GM12878 (cell line): ENCODE measurements around the gene FAXC. TPM values are rescaled to one million over a fixed set of nuclear protein-coding genes. Genes with fewer than 3 reads are reported as not detected.

Experiments used
- ATAC-seq: fragments of 200-7000 bp; cut with Tn5 transposase; 3 replicates; pipeline ENCODE4 v1.9.1; 2020; ENCODE audit warnings: mild to moderate bottlenecking, moderate library complexity
- BruUV-seq: library from RNA; stranded (reverse); fragments of 400-500 nt; replicated peaks from 2 replicates; lab custom pipeline; 2021; lab: Mats Ljungman, UMichigan
- CTCF ChIA-PET: fragments of 300-600 bp; sonication (Branson Sonifier 250); formaldehyde crosslinking; extraction: SDS; loops from one replicate; lab custom pipeline; 2021; ENCODE audit warnings: inconsistent platforms; lab: Yijun Ruan, JAX
- POLR2A ChIA-PET: fragments of 350-600 bp; formaldehyde crosslinking; extraction: SDS; loops from one replicate; lab custom pipeline; 2021; ENCODE audit warnings: inconsistent platforms; lab: Charles Lee
- RAD21 ChIA-PET: fragments of 300-600 bp; sonication (Branson Sonifier 250); formaldehyde crosslinking; loops from one replicate; lab custom pipeline; 2023; ENCODE audit warnings: antibody characterized with exemption; ENCODE audit not compliant: unreplicated experiment; lab: Charles Lee
- SMC1A ChIA-PET: fragments of 300-600 bp; sonication (Branson Sonifier 250); formaldehyde crosslinking; loops from one replicate; lab custom pipeline; 2023; ENCODE audit not compliant: unreplicated experiment, uncharacterized antibody; lab: Charles Lee
- DNase-seq: peaks from one replicate; pipeline ENCODE4 v3.0.0-alpha.2; 2011; ENCODE audit warnings: low read depth, low spot score
- FAIRE-seq: peaks from 3 replicates; lab custom pipeline; 2011; peaks lifted over from hg19 to GRCh38; lab: Jason Lieb, UNC
- H2AFZ ChIP-seq: 2 replicates; pipeline ENCODE4 v1.6.0; 2011; ENCODE audit warnings: low read depth, low read length, control low read depth; ENCODE audit not compliant: control insufficient read depth
- H3K27ac ChIP-seq: 2 replicates; pipeline ENCODE4 v1.5.1; 2011; ENCODE audit warnings: control low read depth; ENCODE audit not compliant: control insufficient read depth, insufficient read depth
- H3K27me3 ChIP-seq, 2 experiments: replicated peaks in 1 of 2; 2 replicates each; pipeline versions ENCODE4 v1.6.0 to v1.6.1; 2011; ENCODE audit warnings: low read length in 1 of 2; ENCODE audit not compliant: control insufficient read depth in 2 of 2, insufficient read depth in 2 of 2
- H3K36me3 ChIP-seq, 2 experiments: 2 replicates each; pipeline ENCODE4 v1.5.1; 2011; ENCODE audit warnings: low read length in 1 of 2; ENCODE audit not compliant: control insufficient read depth in 2 of 2, insufficient read depth in 2 of 2
- H3K4me1 ChIP-seq: 2 replicates; pipeline ENCODE4 v1.6.1; 2011; ENCODE audit warnings: mild to moderate bottlenecking, low read length, moderate library complexity, mixed read lengths; ENCODE audit not compliant: control insufficient read depth, insufficient read depth
- H3K4me2 ChIP-seq: 2 replicates; pipeline ENCODE4 v1.6.0; 2011; ENCODE audit warnings: control low read depth; ENCODE audit not compliant: control insufficient read depth, insufficient read depth
- H3K4me3 ChIP-seq: fragments of 200-600 bp; sonication (generic); 2 replicates; pipeline ENCODE4 v1.5.1; 2016
- H3K79me2 ChIP-seq: 2 replicates; pipeline ENCODE4 v1.6.0; 2011; ENCODE audit warnings: low read length; ENCODE audit not compliant: control insufficient read depth, insufficient read depth
- H3K9ac ChIP-seq: 2 replicates; pipeline ENCODE4 v1.8.0; 2011; ENCODE audit warnings: low read length, control low read depth, mixed read lengths; ENCODE audit not compliant: control insufficient read depth, insufficient read depth
- H3K9me3 ChIP-seq: replicated peaks from 3 replicates; pipeline ENCODE4 v1.5.1; 2011; ENCODE audit warnings: mild to moderate bottlenecking, low read length; ENCODE audit not compliant: control insufficient read depth, insufficient read depth
- H4K20me1 ChIP-seq: 2 replicates; pipeline ENCODE4 v1.6.0; 2011; ENCODE audit not compliant: control insufficient read depth, insufficient read depth
- ASH2L ChIP-seq: fragments of 300-600, 200-600 bp; sonication (generic); IDR thresholded peaks from 2 replicates; pipeline ENCODE4 v1.6.1; 2017; ENCODE audit warnings: low read depth, mild to moderate bottlenecking, borderline replicate concordance
- ATF7 ChIP-seq: fragments of 450-650 bp; IDR thresholded peaks from 2 replicates; pipeline ENCODE4 v1.6.1; 2016; ENCODE audit warnings: low read depth, mild to moderate bottlenecking
- ESRRA ChIP-seq: IDR thresholded peaks from 2 replicates; pipeline ENCODE4 v1.6.1; 2012; ENCODE audit warnings: mild to moderate bottlenecking, low read length, improper control_type of control experiment
- ETV6 ChIP-seq, 2 experiments: fragments of 450-650 bp in 1 of 2; IDR thresholded peaks in 1 of 2; conservative IDR thresholded peaks in 1 of 2; 2 replicates each; pipeline ENCODE4 v1.6.1; 2014; ENCODE audit warnings: antibody characterized with exemption in 1 of 2, borderline replicate concordance in 1 of 2, low read depth in 1 of 2, mild to moderate bottlenecking in 1 of 2, moderate library complexity in 1 of 2
- FOXM1 ChIP-seq: IDR thresholded peaks from 2 replicates; pipeline ENCODE4 v1.6.1; 2012; ENCODE audit warnings: low read depth, mild to moderate bottlenecking, inconsistent platforms, low read length, moderate library complexity
- HDAC2 ChIP-seq: fragments of 200-600 bp; sonication (generic); IDR thresholded peaks from 2 replicates; pipeline ENCODE4 v1.6.1; 2017
- MTA2 ChIP-seq: fragments of 450-650 bp; IDR thresholded peaks from 2 replicates; pipeline ENCODE4 v1.6.1; 2016; ENCODE audit warnings: low read depth, mild to moderate bottlenecking, moderate library complexity
- RAD51 ChIP-seq: fragments of 450-650 bp; IDR thresholded peaks from 2 replicates; pipeline ENCODE4 v1.6.1; 2016; ENCODE audit warnings: moderate library complexity, mild to moderate bottlenecking, inconsistent platforms
- RUNX3 ChIP-seq: IDR thresholded peaks from 2 replicates; pipeline ENCODE4 v1.6.1; 2012; ENCODE audit warnings: low read length, inconsistent platforms
- TAF1 ChIP-seq: IDR thresholded peaks from 2 replicates; pipeline ENCODE4 v1.6.1; 2011; ENCODE audit warnings: mild to moderate bottlenecking, low read depth, low read length, borderline replicate concordance
- ZNF274 ChIP-seq: IDR thresholded peaks from one replicate; pipeline ENCODE4 v1.8.0; 2011; ENCODE audit not compliant: insufficient read length, insufficient read depth
- WGBS: methylation state at CpG from one replicate; pipeline ENCODE4 v1.1.6; 2016; ENCODE audit warnings: low lambda C conversion rate; ENCODE audit not compliant: insufficient replicate concordance, insufficient coverage; ENCODE audit errors: missing lambda C conversion rate; 5-methylcytosine and 5-hydroxymethylcytosine counted together
- in situ Hi-C: fragments of 300-500 bp; cut with MboI; formaldehyde crosslinking; loops from 9 replicates; pipeline ENCODE4 v1.14.3; 2018; ENCODE audit warnings: mixed read lengths
- intact Hi-C: fragments of 100-400 bp; cut with micrococcal nuclease; formaldehyde crosslinking; loops from one replicate; pipeline ENCODE4 v1.14.2; 2022; ENCODE audit not compliant: unreplicated experiment
- polyA plus RNA-seq, 11 experiments: library from polyadenylated mRNA; depleted of rRNA in 4 of 11; unstranded in 6 of 11; stranded (reverse) in 5 of 11; fragments of >200 nt; fragmentation: Nextera tagmentation in 4 of 11; fragmentation: Illumina TruSeq in 1 of 11; extraction: Ambion mirVana in 4 of 11; extraction: Trizol in 1 of 11; gene quantifications; 1 replicate in 1 of 11; 2 replicates in 10 of 11; pipeline versions ENCODE4 v1.2.1 to v1.2.3, GENCODE V29; 2011 to 2016; ENCODE audit warnings: inconsistent platforms in 2 of 11, missing spikeins in 2 of 11, low read depth in 1 of 11
- total RNA-seq, 4 experiments: library from RNA; depleted of rRNA in 3 of 4; stranded (reverse); fragments of >200 nt in 3 of 4; fragmentation: Illumina TruSeq in 1 of 4; extraction: Trizol in 1 of 4; gene quantifications; 2 replicates each; pipeline versions ENCODE4 v1.2.1 to v1.2.3, GENCODE V29; 2013 to 2021
- TF ChIP-seq, protein P1 (sequence below): IDR thresholded peaks from 2 replicates; pipeline ENCODE4 v1.6.1; 2011; ENCODE audit warnings: borderline replicate concordance, low read depth, mild to moderate bottlenecking, moderate library complexity, mixed read lengths, low read length; ENCODE audit not compliant: insufficient read depth; ENCODE audit errors: extremely low read length
- TF ChIP-seq, protein P2 (sequence below): fragments of 450-650 bp; IDR thresholded peaks from 2 replicates; pipeline ENCODE4 v1.6.1; 2016; ENCODE audit warnings: mild to moderate bottlenecking

FAXC gene
- total and polyA plus RNA-seq, 10 of the 15 experiments (the other 5 are each of a cell fraction or from before 2014, with no cell fraction given), result not detected

DNA sequence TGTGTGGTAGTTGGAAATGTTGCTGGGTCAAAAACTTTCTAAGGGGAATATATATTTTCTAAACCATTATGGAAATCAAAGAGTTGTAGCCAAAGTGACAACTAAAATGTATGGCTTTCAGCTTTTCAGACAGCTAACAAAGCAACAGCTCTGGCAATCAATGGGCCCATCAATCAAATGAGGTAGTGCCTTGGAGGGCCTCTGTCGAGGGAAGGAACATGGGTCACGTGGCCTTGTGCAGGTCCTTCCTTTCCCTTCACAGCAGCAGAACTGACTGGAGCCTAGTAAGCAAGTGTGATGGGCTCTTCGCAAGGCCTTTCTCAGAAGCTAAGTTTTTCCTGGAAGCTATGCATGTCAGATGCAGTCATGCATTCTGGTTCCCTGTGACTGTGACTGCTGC is 17.9 kb downstream of the FAXC start:
- Histone ChIP-seq H3K4me3 (no peak overlapping the region), H3K27me3 (no peaks in the 10 kb centered on the region), H2AFZ (no peak overlapping the region), H3K79me2 (no peaks in the 10 kb centered on the region), H3K9me3 (no peaks in the 10 kb centered on the region), H4K20me1 (no peaks in the 10 kb centered on the region), H3K27ac (no peak overlapping the region), H3K4me2 (no peak overlapping the region), H3K4me1 (peaks cover 16% of the 10 kb centered on the region), H3K9ac (no peak overlapping the region), H3K36me3 (no peaks in the 10 kb centered on the region)
- ChIA-PET CTCF (interaction anchor here (0.9 to 4.3 kb wide), 20 partner anchors 10 to 1296 kb away, joined by 3 to 61 read pairs (median 8); partner anchors contain the start of genes COQ3 and PNISR), SMC1A (interaction anchor here (0.8 to 3.9 kb wide), 7 partner anchors 14 to 154 kb away, joined by 3 to 46 read pairs (median 3); partner anchors contain the start of genes COQ3 and PNISR), RAD21 (interaction anchor here (0.9 to 3.0 kb wide), 3 partner anchors 62 to 94 kb away, joined by 3 to 36 read pairs (median 7); partner anchors contain the start of genes COQ3 and PNISR), POLR2A (interaction anchor here (0.8 to 1.8 kb wide), 3 partner anchors 94 to 670 kb away, joined by 3 to 4 read pairs (median 3); partner anchors contain the start of gene PNISR)
- no peak for TF ChIP-seq HDAC2
- TF ChIP-seq, protein P1, sequence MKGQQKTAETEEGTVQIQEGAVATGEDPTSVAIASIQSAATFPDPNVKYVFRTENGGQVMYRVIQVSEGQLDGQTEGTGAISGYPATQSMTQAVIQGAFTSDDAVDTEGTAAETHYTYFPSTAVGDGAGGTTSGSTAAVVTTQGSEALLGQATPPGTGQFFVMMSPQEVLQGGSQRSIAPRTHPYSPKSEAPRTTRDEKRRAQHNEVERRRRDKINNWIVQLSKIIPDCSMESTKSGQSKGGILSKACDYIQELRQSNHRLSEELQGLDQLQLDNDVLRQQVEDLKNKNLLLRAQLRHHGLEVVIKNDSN, result peak; percentile 39
- no peak for DNase-seq
- WGBS, result 96% methylated on average over 3 of the region's 3 CpGs
- in situ Hi-C loops, result loop anchor here (10.0 kb wide), 1 partner anchor 413 kb away; no protein-coding TSS in a partner anchor
- no TSS peak for BruUV-seq
- intact Hi-C loops, result loop anchor here (5.0 kb wide), 2 partner anchors 236 to 281 kb away; partner anchors contain the start of gene CCNC
- no peak for ATAC-seq
- no peak for FAIRE-seq

DNA sequence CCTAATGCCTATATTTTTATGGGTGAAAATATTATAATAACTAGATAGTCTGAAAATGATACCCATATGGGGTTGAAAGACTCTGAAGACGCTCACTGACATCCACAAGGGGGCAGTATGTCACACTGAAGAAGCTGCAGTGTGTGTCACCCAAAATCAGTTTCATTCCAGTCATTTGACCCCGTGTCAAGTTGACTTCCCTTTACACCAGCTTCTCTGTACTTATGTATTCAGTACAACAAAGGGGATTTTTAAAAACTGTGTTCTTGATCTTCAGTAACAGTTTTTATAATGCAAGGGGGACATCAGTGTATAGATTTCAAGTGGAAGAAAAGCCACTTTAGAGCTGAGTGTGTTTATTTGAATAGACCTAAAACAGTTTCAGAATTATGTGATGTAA is 19.3 kb downstream of the FAXC start:
- 0% methylated on average over 2 of the region's 2 CpGs for WGBS
- H3K36me3 ChIP-seq, result no peaks in the 10 kb centered on the region
- SMC1A ChIA-PET, result interaction anchor here (0.8 to 3.9 kb wide), 23 partner anchors 9 to 259 kb away, joined by 3 to 46 read pairs (median 4); partner anchors contain the start of genes COQ3 and PNISR
- POLR2A ChIA-PET, result interaction anchor here (0.9 to 1.8 kb wide), 4 partner anchors 13 to 156 kb away, joined by 3 to 5 read pairs (median 4); partner anchors contain the start of gene PNISR
- H2AFZ ChIP-seq, result no peak overlapping the region
- intact Hi-C loops, result loop anchor here (1.0 to 5.0 kb wide), 5 partner anchors 64 to 416 kb away; partner anchors contain the start of genes CCNC, COQ3 and PNISR
- CTCF ChIA-PET, result interaction anchor here (0.7 to 4.3 kb wide), 51 partner anchors 9 to 769 kb away, joined by 3 to 61 read pairs (median 4); partner anchors contain the start of genes COQ3 and PNISR
- DNase-seq (peak; percentile 71), ATAC-seq (peak; percentile 81), FAIRE-seq (peak; percentile 44)
- H3K9ac ChIP-seq, result no peak overlapping the region
- H3K4me2 ChIP-seq, result 0 out of 2 replicates have a peak overlapping the region, but pooled peaks have one; percentile 1
- no peaks in the 10 kb centered on the region for H3K79me2 ChIP-seq
- no TSS peak for BruUV-seq
- no peaks in the 10 kb centered on the region for H3K9me3 ChIP-seq
- no peak overlapping the region for H3K4me3 ChIP-seq
- RAD21 ChIA-PET, result interaction anchor here (0.8 to 3.0 kb wide), 20 partner anchors 14 to 467 kb away, joined by 3 to 36 read pairs (median 4); partner anchors contain the start of genes CCNC, COQ3 and PNISR
- peaks cover 16% of the 10 kb centered on the region for H3K4me1 ChIP-seq
- no peaks in the 10 kb centered on the region for H3K27me3 ChIP-seq
- H4K20me1 ChIP-seq, result no peaks in the 10 kb centered on the region
- no peak overlapping the region for H3K27ac ChIP-seq
- in situ Hi-C loops, result loop anchor here (10.0 kb wide), 1 partner anchor 415 kb away; no protein-coding TSS in a partner anchor
- TF ChIP-seq, protein P2, sequence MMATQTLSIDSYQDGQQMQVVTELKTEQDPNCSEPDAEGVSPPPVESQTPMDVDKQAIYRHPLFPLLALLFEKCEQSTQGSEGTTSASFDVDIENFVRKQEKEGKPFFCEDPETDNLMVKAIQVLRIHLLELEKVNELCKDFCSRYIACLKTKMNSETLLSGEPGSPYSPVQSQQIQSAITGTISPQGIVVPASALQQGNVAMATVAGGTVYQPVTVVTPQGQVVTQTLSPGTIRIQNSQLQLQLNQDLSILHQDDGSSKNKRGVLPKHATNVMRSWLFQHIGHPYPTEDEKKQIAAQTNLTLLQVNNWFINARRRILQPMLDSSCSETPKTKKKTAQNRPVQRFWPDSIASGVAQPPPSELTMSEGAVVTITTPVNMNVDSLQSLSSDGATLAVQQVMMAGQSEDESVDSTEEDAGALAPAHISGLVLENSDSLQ, result peak; percentile 68
- 0 out of 2 replicates have a peak, but pooled peaks have one; percentile 20 for TF ChIP-seq MTA2
- TF ChIP-seq TAF1, result peak; percentile 37; the same call in 1 of the 2 replicates
- TF ChIP-seq RUNX3, result 0 out of 2 replicates have a peak, but pooled peaks have one; percentile 15
- peak; percentile 61; the same call in 1 of the 2 replicates for TF ChIP-seq FOXM1
- TF ChIP-seq ETV6 (conservative IDR thresholded peaks at IDR 0.05 in 1 of 2, IDR thresholded peaks at IDR 0.05 in 1 of 2; ENCODE audit: borderline replicate concordance in 1 of 2, low read depth in 1 of 2), result peak in 1 of 2 experiments; percentile 21; a peak in 1 of 4 replicates
- peak; percentile 44; the same call in 1 of the 2 replicates for TF ChIP-seq ATF7
- no peak for TF ChIP-seq ASH2L
- peak; percentile 45; the same call in 1 of the 2 replicates for TF ChIP-seq RAD51
- no peak for TF ChIP-seq ZNF274
- no peak for TF ChIP-seq ESRRA
